H1 (cell line): ENCODE results near the gene EPS8. TPM values are rescaled to one million over a fixed set of nuclear protein-coding genes. Genes with fewer than 3 reads are reported as not detected.

Experiments used
- PHF8 ChIP-seq: fragments of 200-600 bp; sonication (generic); conservative IDR thresholded peaks from 2 replicates; pipeline ENCODE4 v1.7.1; 2012; ENCODE audit warnings: low read depth, mild to moderate bottlenecking, inconsistent platforms, low read length, moderate library complexity
- RFX5 ChIP-seq: IDR thresholded peaks from 2 replicates; pipeline ENCODE4 v1.6.1; 2011; ENCODE audit warnings: low read depth, low read length, improper control_type of control experiment, borderline replicate concordance
- TCF12 ChIP-seq: IDR thresholded peaks from 2 replicates; pipeline ENCODE4 v1.6.1; 2011; ENCODE audit warnings: low read depth, mild to moderate bottlenecking, low read length
- polyA plus RNA-seq, 7 experiments: library from polyadenylated mRNA; depleted of rRNA in 3 of 7; stranded (reverse) in 5 of 7; unstranded in 2 of 7; fragments of >200 nt in 5 of 7; fragments of 200-250 nt in 2 of 7; gene quantifications; 1 replicate in 5 of 7; 2 replicates in 1 of 7; 4 replicates in 1 of 7; pipeline versions ENCODE4 v1.2.1 to v1.2.3, GENCODE V29; 2011 to 2013; ENCODE audit warnings: missing spikeins in 2 of 7, mixed read lengths in 2 of 7
- total RNA-seq: library from RNA; stranded (reverse); fragmentation: NEBNext Ultra II Directional; extraction: Animal tissue kit (Norgen Biotek cat#: 25700); gene quantifications from 2 replicates; pipeline ENCODE4 v1.2.1, GENCODE V29; 2021
- TF ChIP-seq, protein P1 (sequence below): IDR thresholded peaks from 2 replicates; pipeline ENCODE4 v1.6.1; 2012; ENCODE audit warnings: inconsistent platforms

EPS8 gene
- total and polyA plus RNA-seq, 2 of the 8 experiments (the other 6 are each of a cell fraction or from before 2014, with no cell fraction given): 3.0 to 4.6 TPM

DNA sequence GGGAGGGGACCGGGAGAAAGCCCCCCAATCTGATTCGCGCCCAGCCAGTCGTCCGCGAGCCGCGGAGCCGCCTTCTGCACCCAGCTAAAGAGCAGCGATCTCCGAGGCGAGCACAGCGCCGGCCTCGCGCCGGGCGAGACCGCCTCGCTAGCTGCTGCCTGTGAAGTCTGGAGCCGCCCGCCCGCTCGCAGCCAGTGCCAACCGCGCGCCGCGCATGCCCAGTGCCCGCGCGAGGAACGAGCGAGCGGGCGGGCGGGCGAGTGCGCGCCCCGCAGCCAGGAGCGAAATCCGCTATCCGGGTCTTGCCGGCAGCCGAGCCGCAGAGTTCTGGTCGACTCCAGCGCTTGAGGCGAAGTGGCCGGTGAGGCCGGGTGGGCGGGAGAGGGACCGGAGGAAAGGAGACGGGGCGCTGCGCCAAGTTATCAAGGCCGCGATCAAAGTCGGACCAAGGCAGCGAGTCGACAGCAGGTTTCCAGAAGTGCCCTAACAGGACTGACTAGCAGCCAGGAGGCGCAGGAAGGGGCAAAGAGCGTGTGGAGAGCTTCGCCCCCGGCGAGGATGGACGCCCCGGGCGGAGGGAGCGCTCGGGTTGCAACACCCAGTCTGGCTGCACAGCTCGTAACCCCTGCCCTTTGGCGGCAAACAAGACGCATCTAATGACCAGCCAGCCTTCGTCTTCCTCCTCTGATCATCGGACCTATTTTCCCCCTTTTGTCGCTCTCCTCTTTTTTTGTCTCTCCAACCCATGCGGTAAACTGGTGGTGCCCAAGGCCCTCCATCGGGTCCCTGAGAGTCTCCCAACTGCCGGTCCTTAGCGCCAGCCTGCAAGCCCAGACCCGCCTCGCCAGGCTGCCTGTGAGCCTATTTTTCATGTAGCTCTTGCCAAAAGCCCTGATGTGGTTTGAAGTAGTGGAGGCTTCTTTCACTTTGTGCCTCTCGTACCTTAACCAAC is at the start of gene EPS8 (continued):
- TF ChIP-seq, protein P1, sequence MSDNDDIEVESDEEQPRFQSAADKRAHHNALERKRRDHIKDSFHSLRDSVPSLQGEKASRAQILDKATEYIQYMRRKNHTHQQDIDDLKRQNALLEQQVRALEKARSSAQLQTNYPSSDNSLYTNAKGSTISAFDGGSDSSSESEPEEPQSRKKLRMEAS: peak; percentile 59
- TF ChIP-seq TCF12 (no peak), PHF8 (peak; percentile 64; the same call in 1 of the 2 replicates), RFX5 (no peak)
